Liver (tissue), 9 donors: ENCODE measurements around the gene CEP164. TPM values are rescaled to one million over a fixed set of nuclear protein-coding genes. Genes with fewer than 3 reads are reported as not detected.

Experiments
- DNase-seq: peaks from one replicate; pipeline ENCODE4 v3.0.0-alpha.2; 2017; ENCODE audit warnings: low spot score
- H3K27ac ChIP-seq, 2 donors: one replicate each; pipeline ENCODE4 v1.7.0; 2013; ENCODE audit warnings: inconsistent platforms in 2 of 2, low read length in 2 of 2, control low read depth in 1 of 2, low read depth in 1 of 2, mild to moderate bottlenecking in 1 of 2
- H3K27me3 ChIP-seq, 4 donors: one replicate each; pipeline versions ENCODE4 v1.6.1 to v1.7.0; 2013; ENCODE audit warnings: low read length in 3 of 4, inconsistent platforms in 1 of 4, mild to moderate bottlenecking in 1 of 4, moderate library complexity in 1 of 4; ENCODE audit not compliant: control insufficient read depth in 4 of 4, insufficient read depth in 4 of 4
- H3K36me3 ChIP-seq, 4 donors: one replicate each; pipeline versions ENCODE4 v1.6.1 to v1.7.0; 2013; ENCODE audit warnings: low read length in 3 of 4, mild to moderate bottlenecking in 3 of 4, low read depth in 1 of 4, moderate library complexity in 1 of 4; ENCODE audit not compliant: control insufficient read depth in 4 of 4, insufficient read depth in 3 of 4
- H3K4me1 ChIP-seq, 4 donors: one replicate each; pipeline versions ENCODE4 v1.6.1 to v1.7.0; 2013; ENCODE audit warnings: low read length in 3 of 4, mild to moderate bottlenecking in 3 of 4, moderate library complexity in 1 of 4; ENCODE audit not compliant: control insufficient read depth in 4 of 4, insufficient read depth in 4 of 4
- H3K4me3 ChIP-seq, 3 donors: one replicate each; pipeline versions ENCODE4 v1.6.1 to v1.7.0; 2013; ENCODE audit warnings: low read length in 3 of 3, control low read depth in 1 of 3, low read depth in 1 of 3, mild to moderate bottlenecking in 1 of 3
- H3K9ac ChIP-seq, 2 donors: one replicate each; pipeline ENCODE4 v1.7.0; 2013; ENCODE audit warnings: low read length in 2 of 2, mild to moderate bottlenecking in 2 of 2, moderate library complexity in 2 of 2, control low read depth in 1 of 2, low read depth in 1 of 2
- H3K9me3 ChIP-seq, 4 donors: one replicate each; pipeline versions ENCODE4 v1.6.1 to v1.7.0; 2013; ENCODE audit warnings: low read length in 3 of 4; ENCODE audit not compliant: control insufficient read depth in 4 of 4
- FOXA1 ChIP-seq: IDR thresholded peaks from 2 replicates; pipeline ENCODE4 v1.6.1; 2016; ENCODE audit warnings: antibody characterized with exemption
- FOXA2 ChIP-seq: IDR thresholded peaks from 2 replicates; pipeline ENCODE4 v1.6.1; 2016; ENCODE audit warnings: antibody characterized with exemption
- HNF4A ChIP-seq, 2 donors: conservative IDR thresholded peaks; 2 replicates each; pipeline ENCODE4 v1.6.1; 2016; ENCODE audit warnings: antibody characterized with exemption in 2 of 2, mild to moderate bottlenecking in 2 of 2
- JUND ChIP-seq, 2 donors: IDR thresholded peaks; 2 replicates each; pipeline ENCODE4 v1.6.1; 2016; ENCODE audit warnings: antibody characterized with exemption in 2 of 2
- NR2F2 ChIP-seq: IDR thresholded peaks from 2 replicates; pipeline ENCODE4 v1.6.1; 2016; ENCODE audit warnings: antibody characterized with exemption
- RXRA ChIP-seq, 2 donors: IDR thresholded peaks; 2 replicates each; pipeline ENCODE4 v1.6.1; 2017 to 2018; ENCODE audit warnings: antibody characterized with exemption in 2 of 2, mild to moderate bottlenecking in 1 of 2
- TAF1 ChIP-seq: conservative IDR thresholded peaks from 2 replicates; pipeline ENCODE4 v1.6.1; 2016; ENCODE audit warnings: antibody characterized with exemption, mild to moderate bottlenecking
- YY1 ChIP-seq: IDR thresholded peaks from 2 replicates; pipeline ENCODE4 v1.6.1; 2016; ENCODE audit warnings: antibody characterized with exemption, mild to moderate bottlenecking
- WGBS: extraction: QIAGEN DNeasy Blood & Tissue Kit; methylation state at CpG from one replicate; pipeline ENCODE4 v1.1.7; 2013; 5-methylcytosine and 5-hydroxymethylcytosine counted together
- polyA plus RNA-seq, 2 donors: library from polyadenylated mRNA; stranded (reverse) in 1 of 2; unstranded in 1 of 2; fragments of 200-250 nt in 1 of 2; fragments of >200 nt in 1 of 2; fragmentation: Nextera tagmentation in 1 of 2; extraction: Ambion mirVana in 1 of 2; gene quantifications; one replicate each; pipeline versions ENCODE4 v1.2.1 to v1.2.3, GENCODE V29; 2013 to 2015
- total RNA-seq, 2 donors: library from RNA; depleted of rRNA; stranded (reverse); fragments of >200 nt; gene quantifications; one replicate each; pipeline ENCODE4 v1.2.3, GENCODE V29; 2014
- TF ChIP-seq, protein P1 (sequence below): IDR thresholded peaks from 2 replicates; pipeline ENCODE4 v1.6.1; 2016; ENCODE audit warnings: antibody characterized with exemption
- TF ChIP-seq, protein P2 (sequence below): IDR thresholded peaks from 2 replicates; pipeline ENCODE4 v1.6.1; 2016; ENCODE audit warnings: antibody characterized with exemption
- TF ChIP-seq, protein P3 (sequence below): IDR thresholded peaks from 2 replicates; pipeline ENCODE4 v1.6.1; 2016; ENCODE audit warnings: antibody characterized with exemption
- TF ChIP-seq, protein P4 (sequence below): IDR thresholded peaks from 2 replicates; pipeline ENCODE4 v1.6.1; 2016; ENCODE audit warnings: antibody characterized with exemption, mild to moderate bottlenecking
- TF ChIP-seq, protein P5 (sequence below): fragments of 150-350 bp; IDR thresholded peaks from 2 replicates; pipeline ENCODE4 v1.5.1; 2017; ENCODE audit warnings: improper control_type of control experiment, low read depth, low read length; ENCODE audit not compliant: missing input control
- donor health status: healthy.
- donor health status: healthy.
- donor health status: healthy.
- donor health status: healthy.
- donor health status: healthy.

The CEP164 gene
- total and polyA plus RNA-seq, 4 donors = 4.1 to 12.3 (median 5.9) TPM

DNA sequence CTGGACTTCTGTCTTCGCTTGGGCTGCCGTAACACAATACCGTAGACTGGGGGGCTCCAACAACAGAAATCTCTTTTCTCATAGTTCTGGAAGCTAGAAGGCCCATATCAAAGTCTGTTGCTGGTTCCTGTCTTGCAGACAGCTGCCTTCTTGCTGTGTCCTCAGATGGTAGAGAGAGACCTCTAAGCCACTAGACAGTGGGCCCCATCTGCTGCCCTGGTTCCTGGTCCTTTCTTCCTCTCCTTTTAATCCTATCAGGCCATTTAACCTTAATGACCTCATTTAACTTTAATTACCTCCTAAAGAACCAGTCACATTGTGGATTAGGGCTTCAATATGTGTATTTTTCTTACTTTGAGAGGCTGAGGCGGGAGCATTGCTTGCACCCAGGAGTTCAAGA, 9.4 kb downstream of the CEP164 start:
- no peaks in the 10 kb centered on the region for H3K9me3 ChIP-seq
- H3K27ac ChIP-seq = no peak overlapping the region
- 97% methylated on average over 4 of the region's 4 CpGs for WGBS
- no peak overlapping the region for H3K4me3 ChIP-seq
- no peaks in the 10 kb centered on the region for H3K27me3 ChIP-seq
- H3K36me3 ChIP-seq = peaks cover 0 to 5% (median 3%) of the 10 kb centered on the region in 4 donors
- no peak overlapping the region for H3K9ac ChIP-seq
- TF ChIP-seq HNF4A (conservative IDR thresholded peaks at IDR 0.05) (no peak), TAF1 (no peak), NR2F2 (no peak), JUND (IDR thresholded peaks at IDR 0.05) (no peak), FOXA2 (no peak), RXRA (IDR thresholded peaks at IDR 0.05) (no peak), FOXA1 (no peak), YY1 (no peak)
- TF ChIP-seq, protein P1, sequence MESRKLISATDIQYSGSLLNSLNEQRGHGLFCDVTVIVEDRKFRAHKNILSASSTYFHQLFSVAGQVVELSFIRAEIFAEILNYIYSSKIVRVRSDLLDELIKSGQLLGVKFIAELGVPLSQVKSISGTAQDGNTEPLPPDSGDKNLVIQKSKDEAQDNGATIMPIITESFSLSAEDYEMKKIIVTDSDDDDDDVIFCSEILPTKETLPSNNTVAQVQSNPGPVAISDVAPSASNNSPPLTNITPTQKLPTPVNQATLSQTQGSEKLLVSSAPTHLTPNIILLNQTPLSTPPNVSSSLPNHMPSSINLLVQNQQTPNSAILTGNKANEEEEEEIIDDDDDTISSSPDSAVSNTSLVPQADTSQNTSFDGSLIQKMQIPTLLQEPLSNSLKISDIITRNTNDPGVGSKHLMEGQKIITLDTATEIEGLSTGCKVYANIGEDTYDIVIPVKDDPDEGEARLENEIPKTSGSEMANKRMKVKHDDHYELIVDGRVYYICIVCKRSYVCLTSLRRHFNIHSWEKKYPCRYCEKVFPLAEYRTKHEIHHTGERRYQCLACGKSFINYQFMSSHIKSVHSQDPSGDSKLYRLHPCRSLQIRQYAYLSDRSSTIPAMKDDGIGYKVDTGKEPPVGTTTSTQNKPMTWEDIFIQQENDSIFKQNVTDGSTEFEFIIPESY = no peak
- TF ChIP-seq, protein P2, sequence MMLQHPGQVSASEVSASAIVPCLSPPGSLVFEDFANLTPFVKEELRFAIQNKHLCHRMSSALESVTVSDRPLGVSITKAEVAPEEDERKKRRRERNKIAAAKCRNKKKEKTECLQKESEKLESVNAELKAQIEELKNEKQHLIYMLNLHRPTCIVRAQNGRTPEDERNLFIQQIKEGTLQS = no peak
- TF ChIP-seq, protein P3, sequence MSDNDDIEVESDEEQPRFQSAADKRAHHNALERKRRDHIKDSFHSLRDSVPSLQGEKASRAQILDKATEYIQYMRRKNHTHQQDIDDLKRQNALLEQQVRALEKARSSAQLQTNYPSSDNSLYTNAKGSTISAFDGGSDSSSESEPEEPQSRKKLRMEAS = no peak
- TF ChIP-seq, protein P4, sequence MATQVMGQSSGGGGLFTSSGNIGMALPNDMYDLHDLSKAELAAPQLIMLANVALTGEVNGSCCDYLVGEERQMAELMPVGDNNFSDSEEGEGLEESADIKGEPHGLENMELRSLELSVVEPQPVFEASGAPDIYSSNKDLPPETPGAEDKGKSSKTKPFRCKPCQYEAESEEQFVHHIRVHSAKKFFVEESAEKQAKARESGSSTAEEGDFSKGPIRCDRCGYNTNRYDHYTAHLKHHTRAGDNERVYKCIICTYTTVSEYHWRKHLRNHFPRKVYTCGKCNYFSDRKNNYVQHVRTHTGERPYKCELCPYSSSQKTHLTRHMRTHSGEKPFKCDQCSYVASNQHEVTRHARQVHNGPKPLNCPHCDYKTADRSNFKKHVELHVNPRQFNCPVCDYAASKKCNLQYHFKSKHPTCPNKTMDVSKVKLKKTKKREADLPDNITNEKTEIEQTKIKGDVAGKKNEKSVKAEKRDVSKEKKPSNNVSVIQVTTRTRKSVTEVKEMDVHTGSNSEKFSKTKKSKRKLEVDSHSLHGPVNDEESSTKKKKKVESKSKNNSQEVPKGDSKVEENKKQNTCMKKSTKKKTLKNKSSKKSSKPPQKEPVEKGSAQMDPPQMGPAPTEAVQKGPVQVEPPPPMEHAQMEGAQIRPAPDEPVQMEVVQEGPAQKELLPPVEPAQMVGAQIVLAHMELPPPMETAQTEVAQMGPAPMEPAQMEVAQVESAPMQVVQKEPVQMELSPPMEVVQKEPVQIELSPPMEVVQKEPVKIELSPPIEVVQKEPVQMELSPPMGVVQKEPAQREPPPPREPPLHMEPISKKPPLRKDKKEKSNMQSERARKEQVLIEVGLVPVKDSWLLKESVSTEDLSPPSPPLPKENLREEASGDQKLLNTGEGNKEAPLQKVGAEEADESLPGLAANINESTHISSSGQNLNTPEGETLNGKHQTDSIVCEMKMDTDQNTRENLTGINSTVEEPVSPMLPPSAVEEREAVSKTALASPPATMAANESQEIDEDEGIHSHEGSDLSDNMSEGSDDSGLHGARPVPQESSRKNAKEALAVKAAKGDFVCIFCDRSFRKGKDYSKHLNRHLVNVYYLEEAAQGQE = no peak
- DNase-seq = no peak
- H3K4me1 ChIP-seq = no peaks in the 10 kb centered on the region

DNA sequence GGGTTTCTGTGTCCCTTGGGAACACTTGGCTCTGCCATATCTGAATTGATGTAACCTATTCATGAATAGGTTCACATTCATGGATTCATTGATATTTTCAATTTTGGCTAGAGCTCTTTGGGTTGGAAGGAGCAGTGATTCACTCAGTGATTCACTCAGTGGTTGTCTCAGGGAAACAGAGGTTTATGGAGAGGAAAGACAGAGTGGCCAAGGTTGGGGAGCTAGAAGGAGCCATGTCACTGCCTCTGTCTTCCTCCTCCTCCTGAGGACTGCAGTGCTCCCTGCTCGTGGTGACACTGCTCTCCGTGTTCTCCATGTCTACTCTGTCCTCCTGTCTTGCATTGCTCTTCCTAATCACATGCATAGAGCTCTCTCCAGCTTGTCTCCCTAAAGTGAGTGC, 17.4 kb downstream of the CEP164 start:
- Histone ChIP-seq H3K4me3 (no peak overlapping the region), H3K27ac (no peak overlapping the region), H3K9me3 (no peaks in the 10 kb centered on the region), H3K27me3 (no peaks in the 10 kb centered on the region), H3K4me1 (no peaks in the 10 kb centered on the region), H3K36me3 (peaks cover 8 to 18% (median 15%) of the 10 kb centered on the region in 4 donors), H3K9ac (no peak overlapping the region)
- WGBS = 85% methylated on average over 2 of the region's 2 CpGs
- TF ChIP-seq, protein P5, sequence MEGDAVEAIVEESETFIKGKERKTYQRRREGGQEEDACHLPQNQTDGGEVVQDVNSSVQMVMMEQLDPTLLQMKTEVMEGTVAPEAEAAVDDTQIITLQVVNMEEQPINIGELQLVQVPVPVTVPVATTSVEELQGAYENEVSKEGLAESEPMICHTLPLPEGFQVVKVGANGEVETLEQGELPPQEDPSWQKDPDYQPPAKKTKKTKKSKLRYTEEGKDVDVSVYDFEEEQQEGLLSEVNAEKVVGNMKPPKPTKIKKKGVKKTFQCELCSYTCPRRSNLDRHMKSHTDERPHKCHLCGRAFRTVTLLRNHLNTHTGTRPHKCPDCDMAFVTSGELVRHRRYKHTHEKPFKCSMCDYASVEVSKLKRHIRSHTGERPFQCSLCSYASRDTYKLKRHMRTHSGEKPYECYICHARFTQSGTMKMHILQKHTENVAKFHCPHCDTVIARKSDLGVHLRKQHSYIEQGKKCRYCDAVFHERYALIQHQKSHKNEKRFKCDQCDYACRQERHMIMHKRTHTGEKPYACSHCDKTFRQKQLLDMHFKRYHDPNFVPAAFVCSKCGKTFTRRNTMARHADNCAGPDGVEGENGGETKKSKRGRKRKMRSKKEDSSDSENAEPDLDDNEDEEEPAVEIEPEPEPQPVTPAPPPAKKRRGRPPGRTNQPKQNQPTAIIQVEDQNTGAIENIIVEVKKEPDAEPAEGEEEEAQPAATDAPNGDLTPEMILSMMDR = no peak
- TF ChIP-seq, protein P4 = no peak
- no peak for DNase-seq
